ENCODE data around the gene SLC9A2.
A peak's percentile ranks its signal among the peaks of the same experiment; 100 is the strongest.

SLC9A2 gene

GRCh38 chr2:102594445-102595016 is 24.8 kb upstream of the SLC9A2 start:
- Mint-ChIP-seq H3K4me3 (no peak overlapping the region), H3K27me3 (peaks cover 42% of the 10 kb centered on the region), H3K27ac (ENCODE audit: low read depth) (no peak overlapping the region), H3K4me1 (no peaks in the 10 kb centered on the region), H3K9me3 (no peaks in the 10 kb centered on the region), H3K36me3 (ENCODE audit: insufficient read depth) (no peaks in the 10 kb centered on the region)
- no peak for ATAC-seq (replicated peaks; ENCODE audit: extremely low read depth, poor library complexity, severe bottlenecking)
- DNase-seq (ENCODE audit: low spot score in 2 of 2), result no peak

- Mint-ChIP-seq H3K4me3 (no peak overlapping the region), H3K27me3 (peaks cover 61% of the 10 kb centered on the region), H3K27ac (ENCODE audit: low read depth) (no peak overlapping the region), H3K36me3 (ENCODE audit: insufficient read depth) (no peaks in the 10 kb centered on the region), H3K9me3 (no peaks in the 10 kb centered on the region), H3K4me1 (no peaks in the 10 kb centered on the region)
- ATAC-seq (replicated peaks; ENCODE audit: extremely low read depth, poor library complexity, severe bottlenecking), result no peak
- no peak for DNase-seq (ENCODE audit: low spot score in 2 of 2)
Observed at GRCh38 chr2:102597788-102598187, 21.6 kb upstream of the SLC9A2 start.

- no peak for DNase-seq (ENCODE audit: low spot score in 2 of 2)
- Mint-ChIP-seq H3K27ac (ENCODE audit: low read depth) (no peak overlapping the region), H3K4me1 (no peaks in the 10 kb centered on the region), H3K4me3 (no peak overlapping the region), H3K27me3 (peaks cover 55% of the 10 kb centered on the region), H3K36me3 (ENCODE audit: insufficient read depth) (no peaks in the 10 kb centered on the region), H3K9me3 (no peaks in the 10 kb centered on the region)
- no peak for ATAC-seq (replicated peaks; ENCODE audit: extremely low read depth, poor library complexity, severe bottlenecking)
Observed at GRCh38 chr2:102599486-102599885, 19.9 kb upstream of the SLC9A2 start.

GRCh38 chr2:102601730-102602129 is 17.6 kb upstream of the SLC9A2 start:
- no peak for ATAC-seq (replicated peaks; ENCODE audit: extremely low read depth, poor library complexity, severe bottlenecking)
- H3K4me3 Mint-ChIP-seq, result no peak overlapping the region

GRCh38 chr2:102603904-102604303 is 15.4 kb upstream of the SLC9A2 start:
- H3K4me3 Mint-ChIP-seq, result no peak overlapping the region
- H3K9me3 Mint-ChIP-seq, result no peaks in the 10 kb centered on the region
- no peak for ATAC-seq (replicated peaks; ENCODE audit: extremely low read depth, poor library complexity, severe bottlenecking)
- no peak for DNase-seq (ENCODE audit: low spot score in 2 of 2)
- peaks cover 35% of the 10 kb centered on the region for H3K27me3 Mint-ChIP-seq
- H3K4me1 Mint-ChIP-seq, result no peaks in the 10 kb centered on the region
- no peaks in the 10 kb centered on the region for H3K36me3 Mint-ChIP-seq (ENCODE audit: insufficient read depth)
- H3K27ac Mint-ChIP-seq (ENCODE audit: low read depth), result no peak overlapping the region

More at GRCh38 chr2:102601730-102602129, 17.6 kb upstream of the SLC9A2 start:
- Mint-ChIP-seq H3K4me1 (no peaks in the 10 kb centered on the region), H3K27ac (ENCODE audit: low read depth) (no peak overlapping the region), H3K27me3 (peaks cover 39% of the 10 kb centered on the region), H3K9me3 (no peaks in the 10 kb centered on the region), H3K36me3 (ENCODE audit: insufficient read depth) (no peaks in the 10 kb centered on the region)
- no peak for DNase-seq (ENCODE audit: low spot score in 2 of 2)

- DNase-seq (ENCODE audit: low spot score in 2 of 2) (no peak), ATAC-seq (replicated peaks; ENCODE audit: extremely low read depth, poor library complexity, severe bottlenecking) (no peak)
- Mint-ChIP-seq H3K36me3 (ENCODE audit: insufficient read depth) (no peaks in the 10 kb centered on the region), H3K4me3 (no peak overlapping the region), H3K4me1 (no peaks in the 10 kb centered on the region), H3K9me3 (no peaks in the 10 kb centered on the region), H3K27me3 (peaks cover 34% of the 10 kb centered on the region), H3K27ac (ENCODE audit: low read depth) (no peak overlapping the region)
Observed at GRCh38 chr2:102604769-102605168, 14.6 kb upstream of the SLC9A2 start.

- Mint-ChIP-seq H3K36me3 (ENCODE audit: insufficient read depth) (no peaks in the 10 kb centered on the region), H3K9me3 (no peaks in the 10 kb centered on the region), H3K4me3 (no peak overlapping the region), H3K27me3 (peaks cover 18% of the 10 kb centered on the region), H3K27ac (ENCODE audit: low read depth) (no peak overlapping the region), H3K4me1 (no peaks in the 10 kb centered on the region)
- DNase-seq (ENCODE audit: low spot score in 2 of 2), result no peak
- no peak for ATAC-seq (replicated peaks; ENCODE audit: extremely low read depth, poor library complexity, severe bottlenecking)
Observed at GRCh38 chr2:102606353-102606752, 13.0 kb upstream of the SLC9A2 start.

GRCh38 chr2:102615620-102616436 is 3.5 kb upstream of the SLC9A2 start:
- no peaks in the 10 kb centered on the region for H3K9me3 Mint-ChIP-seq
- H3K27ac Mint-ChIP-seq (ENCODE audit: low read depth), result no peak overlapping the region
- DNase-seq (ENCODE audit: low spot score in 2 of 2) (no peak), ATAC-seq (replicated peaks; ENCODE audit: extremely low read depth, poor library complexity, severe bottlenecking) (peak; percentile 65)
- H3K27me3 Mint-ChIP-seq, result peaks cover 64% of the 10 kb centered on the region
- H3K4me3 Mint-ChIP-seq, result no peak overlapping the region
- H3K36me3 Mint-ChIP-seq (ENCODE audit: insufficient read depth), result no peaks in the 10 kb centered on the region
- H3K4me1 Mint-ChIP-seq, result peaks cover 9% of the 10 kb centered on the region

GRCh38 chr2:102618452-102619413 is 620 bp upstream of the SLC9A2 start:
- Mint-ChIP-seq H3K9me3 (no peaks in the 10 kb centered on the region), H3K27me3 (peaks cover 83% of the 10 kb centered on the region), H3K36me3 (ENCODE audit: insufficient read depth) (no peaks in the 10 kb centered on the region), H3K27ac (ENCODE audit: low read depth) (no peak overlapping the region), H3K4me3 (peak overlapping the region; percentile 66), H3K4me1 (peaks cover 9% of the 10 kb centered on the region)
- ATAC-seq (replicated peaks; ENCODE audit: extremely low read depth, poor library complexity, severe bottlenecking) (no peak), DNase-seq (ENCODE audit: low spot score in 2 of 2) (no peak)

GRCh38 chr2:102620332-102620731 is 979 bp downstream of the SLC9A2 start:
- H3K27me3 Mint-ChIP-seq, result peaks cover 67% of the 10 kb centered on the region
- H3K36me3 Mint-ChIP-seq (ENCODE audit: insufficient read depth), result no peaks in the 10 kb centered on the region
- H3K4me3 Mint-ChIP-seq, result peak overlapping the region; percentile 31
- H3K4me1 Mint-ChIP-seq, result peaks cover 9% of the 10 kb centered on the region
- H3K9me3 Mint-ChIP-seq, result no peaks in the 10 kb centered on the region
- ATAC-seq (replicated peaks; ENCODE audit: extremely low read depth, poor library complexity, severe bottlenecking) (no peak), DNase-seq (ENCODE audit: low spot score in 2 of 2) (no peak)
- H3K27ac Mint-ChIP-seq (ENCODE audit: low read depth), result no peak overlapping the region

- H3K36me3 Mint-ChIP-seq (ENCODE audit: insufficient read depth), result no peaks in the 10 kb centered on the region
- ATAC-seq (replicated peaks; ENCODE audit: extremely low read depth, poor library complexity, severe bottlenecking), result no peak
- DNase-seq (ENCODE audit: low spot score in 2 of 2), result no peak
- no peaks in the 10 kb centered on the region for H3K9me3 Mint-ChIP-seq
- peaks cover 60% of the 10 kb centered on the region for H3K27me3 Mint-ChIP-seq
- no peak overlapping the region for H3K27ac Mint-ChIP-seq (ENCODE audit: low read depth)
- H3K4me3 Mint-ChIP-seq, result no peak overlapping the region
- peaks cover 9% of the 10 kb centered on the region for H3K4me1 Mint-ChIP-seq
Observed at GRCh38 chr2:102621630-102622029, 2.3 kb downstream of the SLC9A2 start.

GRCh38 chr2:102622646-102623045 is 3.3 kb downstream of the SLC9A2 start:
- ATAC-seq (replicated peaks; ENCODE audit: extremely low read depth, poor library complexity, severe bottlenecking) (no peak), DNase-seq (ENCODE audit: low spot score in 2 of 2) (no peak)
- Mint-ChIP-seq H3K36me3 (ENCODE audit: insufficient read depth) (no peaks in the 10 kb centered on the region), H3K9me3 (no peaks in the 10 kb centered on the region), H3K4me1 (peaks cover 9% of the 10 kb centered on the region), H3K27me3 (peaks cover 50% of the 10 kb centered on the region), H3K27ac (ENCODE audit: low read depth) (no peak overlapping the region), H3K4me3 (no peak overlapping the region)

All from central memory CD8-positive, alpha-beta T cell (primary cell).